Adrenal gland (tissue), 12 donors: ENCODE results near the gene UBQLN1. TPM values are rescaled to one million over a fixed set of nuclear protein-coding genes. Genes with fewer than 3 reads are reported as not detected.
"Not testable (repeated sequence)": the region's sequence is repeated elsewhere in the genome, so short reads cannot be mapped to it uniquely, and the experiment has no call there.

Experiments
- DNase-seq, 7 donors: peaks; one replicate each; pipeline ENCODE4 v3.0.0-alpha.2; 2019 to 2020
- H3K27ac ChIP-seq, 5 donors: fragments of 200-600 bp; sonication (generic) in 4 of 5; 1 replicate in 3 of 5; 2 replicates in 2 of 5; pipeline versions ENCODE4 v1.5.1 to v1.8.0; 2016 to 2020; ENCODE audit warnings: mild to moderate bottlenecking in 1 of 5
- H3K27me3 ChIP-seq: fragments of 200-600 bp; 2 replicates; pipeline ENCODE4 v1.8.0; 2021
- H3K36me3 ChIP-seq, 2 donors: fragments of 200-600 bp; replicated peaks in 1 of 2; 1 replicate in 1 of 2; 2 replicates in 1 of 2; pipeline versions ENCODE4 v1.5.1 to v1.8.0; 2018 to 2022
- H3K4me1 ChIP-seq, 2 donors: fragments of 200-600 bp; replicated peaks in 1 of 2; 1 replicate in 1 of 2; 2 replicates in 1 of 2; pipeline versions ENCODE4 v1.5.1 to v1.8.0; 2018 to 2021
- H3K4me3 ChIP-seq, 4 donors: fragments of 200-600 bp; sonication (generic) in 3 of 4; one replicate each; pipeline ENCODE4 v1.5.1; 2016 to 2018
- H3K9me3 ChIP-seq, 3 donors: fragments of 200-600 bp; sonication (generic) in 1 of 3; replicated peaks in 1 of 3; 1 replicate in 2 of 3; 2 replicates in 1 of 3; pipeline versions ENCODE4 v1.5.1 to v1.8.0; 2016 to 2021
- POLR2A ChIP-seq, 2 donors: fragments of 450-650 bp; IDR thresholded peaks; one replicate each; pipeline ENCODE4 v1.6.1; 2017; ENCODE audit warnings: antibody characterized with exemption in 2 of 2, mild to moderate bottlenecking in 2 of 2, moderate library complexity in 1 of 2
- WGBS, 4 donors: extraction: QIAGEN DNeasy Blood & Tissue Kit in 2 of 4; methylation state at CpG; one replicate each; pipeline versions ENCODE4 v1.1.5 to v1.1.7; 2013 to 2017; 5-methylcytosine and 5-hydroxymethylcytosine counted together
- intact Hi-C, 2 donors: fragments of 100-400 bp; cut with DNase I; formaldehyde crosslinking; loops; one replicate each; pipeline versions ENCODE4 v1.14.1 to v1.15.0; 2022 to 2023
- polyA plus RNA-seq, 3 donors: library from polyadenylated mRNA; stranded (reverse); fragments of 200-250 nt in 2 of 3; fragments of 350-450 nt in 1 of 3; fragmentation: Illumina TruSeq in 1 of 3; extraction: RNeasy Lipid Tissue Mini Kit (QIAGEN cat#74804) in 1 of 3; gene quantifications; one replicate each; pipeline ENCODE4 v1.2.3, GENCODE V29; 2013 to 2014
- total RNA-seq, 9 donors: library from RNA; depleted of rRNA in 4 of 9; stranded (reverse); fragments of >200 nt in 4 of 9; fragments of 120-200 nt in 1 of 9; fragmentation: NEBNext Ultra II Directional in 1 of 9; extraction: Animal tissue kit (Norgen Biotek cat#: 25700) in 1 of 9; gene quantifications; one replicate each; pipeline versions ENCODE4 v1.1.0 to v1.2.4, GENCODE V29; 2013 to 2023
- TF ChIP-seq, protein P1 (sequence below), 6 experiments: fragments of 450-650 bp in 4 of 6; fragments of 200-600 bp in 2 of 6; sonication (generic) in 1 of 6; IDR thresholded peaks; 1 replicate in 5 of 6; 2 replicates in 1 of 6; pipeline versions ENCODE4 v1.5.1 to v1.8.0; 2016 to 2021; ENCODE audit warnings: antibody characterized with exemption in 6 of 6, mild to moderate bottlenecking in 2 of 6, moderate library complexity in 1 of 6
- donor health status: healthy with polysubstance abuse.
- donor health status: Bipolar disorder and iron deficiency.
- donor health status: DM: yes; HTN: yes; CAD: no.
- donor health status: DM: no; HTN: no; CAD: no.
- donor health status: DM: no; HTN: no; CAD: no.
- donor health status: DM: yes; HTN: yes; CAD: no.

The UBQLN1 gene
- total and polyA plus RNA-seq, 12 donors: 23.7 to 243 (median 110) TPM

DNA sequence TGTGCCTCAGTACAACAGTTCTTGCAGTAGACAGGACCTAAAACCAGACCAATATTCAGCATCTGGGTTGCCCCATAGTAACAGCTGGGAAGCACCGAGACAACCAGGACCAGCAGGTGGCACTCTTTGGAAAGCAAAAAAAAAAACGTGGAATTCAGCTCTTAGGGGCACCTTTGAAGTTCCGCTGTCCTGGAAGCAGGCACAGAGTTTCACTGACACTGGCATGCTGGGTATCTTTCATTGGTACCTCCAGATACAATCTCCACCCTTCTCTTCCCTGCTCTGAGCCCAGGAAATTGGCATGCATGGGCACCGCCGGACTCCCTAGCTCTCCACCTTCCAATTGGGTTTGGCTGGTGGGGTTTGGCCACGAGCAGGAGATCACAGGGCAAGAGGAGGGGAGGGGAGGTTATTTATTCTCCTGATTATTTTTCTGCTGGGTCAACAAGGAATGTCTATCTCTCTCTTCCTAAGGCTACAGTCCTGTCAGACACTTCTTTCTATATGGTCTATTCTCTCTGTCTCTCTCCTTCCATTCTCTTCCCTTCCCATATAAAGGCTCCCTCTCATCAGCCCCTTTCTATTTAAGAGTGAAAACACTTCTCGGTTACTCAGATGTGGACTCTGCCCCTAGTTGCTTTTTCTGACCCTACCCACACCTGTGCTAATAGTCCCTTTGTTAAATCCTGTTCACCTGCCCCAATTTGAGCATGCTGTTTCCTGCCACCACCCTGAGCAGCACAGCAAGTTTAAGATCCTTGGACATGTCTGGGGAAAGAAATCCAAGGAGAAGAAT, 86.7 kb downstream of the UBQLN1 start:
- Histone ChIP-seq H3K36me3 (no peaks in the 10 kb centered on the region), H3K4me3 (peak overlapping the region in 1 of 4 donors; percentile 3), H3K9me3 (no peaks in the 10 kb centered on the region), H3K27me3 (no peaks in the 10 kb centered on the region), H3K27ac (no peak overlapping the region), H3K4me1 (peaks cover 2 to 9% of the 10 kb centered on the region in 2 donors)
- WGBS, 4 donors: 7 to 17% (median 11%) methylated on average over 4 to 7 of the region's 7 CpGs
- DNase-seq: peak; percentile 27 to 72 (median 53)
- TF ChIP-seq, protein P1, sequence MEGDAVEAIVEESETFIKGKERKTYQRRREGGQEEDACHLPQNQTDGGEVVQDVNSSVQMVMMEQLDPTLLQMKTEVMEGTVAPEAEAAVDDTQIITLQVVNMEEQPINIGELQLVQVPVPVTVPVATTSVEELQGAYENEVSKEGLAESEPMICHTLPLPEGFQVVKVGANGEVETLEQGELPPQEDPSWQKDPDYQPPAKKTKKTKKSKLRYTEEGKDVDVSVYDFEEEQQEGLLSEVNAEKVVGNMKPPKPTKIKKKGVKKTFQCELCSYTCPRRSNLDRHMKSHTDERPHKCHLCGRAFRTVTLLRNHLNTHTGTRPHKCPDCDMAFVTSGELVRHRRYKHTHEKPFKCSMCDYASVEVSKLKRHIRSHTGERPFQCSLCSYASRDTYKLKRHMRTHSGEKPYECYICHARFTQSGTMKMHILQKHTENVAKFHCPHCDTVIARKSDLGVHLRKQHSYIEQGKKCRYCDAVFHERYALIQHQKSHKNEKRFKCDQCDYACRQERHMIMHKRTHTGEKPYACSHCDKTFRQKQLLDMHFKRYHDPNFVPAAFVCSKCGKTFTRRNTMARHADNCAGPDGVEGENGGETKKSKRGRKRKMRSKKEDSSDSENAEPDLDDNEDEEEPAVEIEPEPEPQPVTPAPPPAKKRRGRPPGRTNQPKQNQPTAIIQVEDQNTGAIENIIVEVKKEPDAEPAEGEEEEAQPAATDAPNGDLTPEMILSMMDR (IDR thresholded peaks at IDR 0.05): peak; percentile 43 to 75 (median 62)
- no peak for TF ChIP-seq POLR2A (IDR thresholded peaks at IDR 0.05)
- intact Hi-C loops: no loop called here

DNA sequence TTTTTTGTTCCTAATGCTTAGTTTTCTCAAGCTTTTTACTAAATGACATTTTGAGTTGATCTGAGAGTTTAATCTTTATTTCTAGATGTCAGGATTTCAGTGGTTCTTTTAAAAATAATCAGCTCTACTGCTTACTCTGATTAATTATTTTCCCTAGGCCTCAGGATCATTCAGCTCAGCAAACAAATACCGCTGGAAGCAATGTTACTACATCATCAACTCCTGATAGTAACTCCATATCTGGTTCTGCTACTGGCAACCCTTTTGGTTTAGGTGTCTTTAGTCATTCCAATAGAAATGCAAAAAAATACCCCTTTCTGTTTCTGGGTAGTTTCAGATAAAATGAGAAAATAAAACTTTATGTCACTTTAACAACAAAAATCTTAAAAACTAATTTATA, 90.5 kb downstream of the UBQLN1 start:
- H3K36me3 ChIP-seq: no peaks in the 10 kb centered on the region
- H3K4me3 ChIP-seq: no peak overlapping the region
- no peak overlapping the region for H3K27ac ChIP-seq
- no peak for DNase-seq
- no peaks in the 10 kb centered on the region for H3K27me3 ChIP-seq
- no peaks in the 10 kb centered on the region for H3K9me3 ChIP-seq
- intact Hi-C loops: no loop called here
- WGBS, 4 donors: 69 to 92% (median 84%) methylated on average over 1 of the region's 1 CpG
- TF ChIP-seq, protein P1 (IDR thresholded peaks at IDR 0.05): no peak
- TF ChIP-seq POLR2A (IDR thresholded peaks at IDR 0.05): no peak
- peaks cover 0 to 2% of the 10 kb centered on the region in 2 donors for H3K4me1 ChIP-seq

DNA sequence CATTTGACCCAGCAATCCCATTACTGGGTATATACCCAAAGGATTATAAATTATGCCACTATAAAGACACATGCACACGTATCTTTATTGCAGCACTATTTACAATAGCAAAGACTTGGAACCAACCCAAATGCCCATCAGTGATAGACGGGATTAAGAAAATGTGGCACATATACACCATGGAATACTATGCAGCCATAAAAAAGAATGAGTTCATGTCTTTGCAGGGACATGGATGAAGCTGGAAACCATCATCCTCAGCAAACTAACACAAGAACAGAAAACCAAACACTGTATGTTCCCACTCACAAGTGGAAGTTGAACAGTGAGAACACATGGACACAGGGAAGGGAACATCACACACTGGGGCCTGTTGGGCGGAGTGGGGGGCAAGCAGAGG, 94.5 kb downstream of the UBQLN1 start:
- DNase-seq, H3K4me1 ChIP-seq, H3K27ac ChIP-seq, H3K36me3 ChIP-seq, H3K27me3 ChIP-seq, H3K4me3 ChIP-seq, H3K9me3 ChIP-seq, intact Hi-C loops: not testable (repeated sequence)
- 88 to 98% (median 91%) methylated on average over 3 of the region's 3 CpGs for WGBS, 4 donors

Other genes starting within 250 kb of the UBQLN1 start
- 10 to 100 TPM in 7 of 9 donors, 1 to 10 TPM in 2; 2.2 to 32.9 (median 17.0) TPM for gene FRMD3, start 169.6 kb downstream of the UBQLN1 start, total RNA-seq
- gene FRMD3, start 169.6 kb downstream of the UBQLN1 start, polyA plus RNA-seq: 1 to 10 TPM; 1.8 to 9.9 (median 4.5) TPM
- gene IDNK, start 84.8 kb downstream of the UBQLN1 start, total RNA-seq: 10 to 100 TPM in 6 of 9 donors, 1 to 10 TPM in 3; 6.4 to 25.2 (median 11.4) TPM
- 10 to 100 TPM; 18.1 to 21.6 (median 20.3) TPM for gene IDNK, start 84.8 kb downstream of the UBQLN1 start, polyA plus RNA-seq
- gene GKAP1, start 109.8 kb upstream of the UBQLN1 start, total RNA-seq: 10 to 100 TPM in 1 of 9 donors, 1 to 10 TPM in 8; 1.2 to 10.2 (median 5.3) TPM
- 10 to 100 TPM in 1 of 3 donors, 1 to 10 TPM in 2; 7.2 to 24.2 (median 9.2) TPM for gene GKAP1, start 109.8 kb upstream of the UBQLN1 start, polyA plus RNA-seq
- 10 to 100 TPM in 1 of 9 donors, 1 to 10 TPM in 8; 1.3 to 23.4 (median 4.8) TPM for gene KIF27, start 213.5 kb upstream of the UBQLN1 start, total RNA-seq
- 1 to 10 TPM in 2 of 3 donors, under 1 TPM in 1; 0.81 to 2.1 (median 1.9) TPM for gene KIF27, start 213.5 kb upstream of the UBQLN1 start, polyA plus RNA-seq